GM18951 (cell line): ENCODE results near the gene SUN5.

ENCODE experiments used
- POLR2A ChIP-seq: IDR thresholded peaks from 4 replicates; pipeline ENCODE4 v1.6.1; 2011; ENCODE audit warnings: mild to moderate bottlenecking; ENCODE audit not compliant: insufficient read length, insufficient read depth; ENCODE audit errors: extremely low read depth
- in situ Hi-C: fragments of 300-500 bp; cut with MboI; formaldehyde crosslinking; loops from one replicate; pipeline ENCODE4 v1.12.0; 2022; ENCODE audit warnings: low sequenced_read_pairs, mixed read lengths, inconsistent platforms; ENCODE audit not compliant: unreplicated experiment

Gene SUN5

GRCh38 chr20:33033381-33033780 is 29.1 kb upstream of the SUN5 start:
- no peak for TF ChIP-seq POLR2A
- in situ Hi-C loops = no loop called here

- in situ Hi-C loops = no loop called here
- no peak for TF ChIP-seq POLR2A
Measured at GRCh38 chr20:33032555-33032954, 28.3 kb upstream of the SUN5 start.

- in situ Hi-C loops = no loop called here
- TF ChIP-seq POLR2A = no peak
Measured at GRCh38 chr20:33031531-33031930, 27.3 kb upstream of the SUN5 start, which contains the start of gene BPIFB6. BPIFB6 (plus strand) TSS chr20:33031648; CDS start chr20:33031648, 0 bp downstream.

GRCh38 chr20:33030569-33030968 is 26.3 kb upstream of the SUN5 start:
- in situ Hi-C loops = no loop called here
- TF ChIP-seq POLR2A = no peak

- in situ Hi-C loops = no loop called here
- no peak for TF ChIP-seq POLR2A
Measured at GRCh38 chr20:33030076-33030475, 25.8 kb upstream of the SUN5 start.

GRCh38 chr20:33028875-33029274 is 24.6 kb upstream of the SUN5 start:
- in situ Hi-C loops = no loop called here

GRCh38 chr20:33027769-33028751 is 23.8 kb upstream of the SUN5 start:
- in situ Hi-C loops = no loop called here
- TF ChIP-seq POLR2A = no peak

More at GRCh38 chr20:33028875-33029274, 24.6 kb upstream of the SUN5 start:
- no peak for TF ChIP-seq POLR2A

- no peak for TF ChIP-seq POLR2A
- in situ Hi-C loops = no loop called here
Measured at GRCh38 chr20:33026779-33027759, 22.8 kb upstream of the SUN5 start.

GRCh38 chr20:33026072-33026778 is 22.0 kb upstream of the SUN5 start:
- TF ChIP-seq POLR2A = no peak
- in situ Hi-C loops = no loop called here

- TF ChIP-seq POLR2A = no peak
- in situ Hi-C loops = no loop called here
Measured at GRCh38 chr20:33025318-33025876, 21.2 kb upstream of the SUN5 start.

- TF ChIP-seq POLR2A = no peak
- in situ Hi-C loops = no loop called here
Measured at GRCh38 chr20:33024609-33025317, 20.5 kb upstream of the SUN5 start.

- in situ Hi-C loops = no loop called here
- TF ChIP-seq POLR2A = no peak
Measured at GRCh38 chr20:33024243-33024560, 20.0 kb upstream of the SUN5 start.
